ENCODE results near the gene FOXN1. TPM values are rescaled to one million over a fixed set of nuclear protein-coding genes. Genes with fewer than 3 reads are reported as not detected.
A peak's percentile ranks its signal among the peaks of the same experiment; 100 is the strongest.

FOXN1 gene
- total and polyA plus RNA-seq, 10 of the 15 experiments (the other 5 are each of a cell fraction or from before 2014, with no cell fraction given) = not detected

GRCh38 chr17:28547623-28548416, 41.7 kb downstream of the FOXN1 start (continued):
- TF ChIP-seq MAX (IDR thresholded peaks at IDR 0.05; ENCODE audit: low read depth, low read length) = peak; percentile 10; the same call in 1 of the 2 replicates
- no peak for TF ChIP-seq ZBED1 (IDR thresholded peaks at IDR 0.05; ENCODE audit: borderline replicate concordance)

GRCh38 chr17:28548417-28549130, 42.4 kb downstream of the FOXN1 start:
- no peaks in the 10 kb centered on the region for H4K20me1 ChIP-seq (ENCODE audit: control insufficient read depth, insufficient read depth)
- no peaks in the 10 kb centered on the region for H3K9me3 ChIP-seq (replicated peaks; ENCODE audit: control insufficient read depth, insufficient read depth, low read length)
- ATAC-seq = no peak
- TF ChIP-seq NFYA (IDR thresholded peaks at IDR 0.05; ENCODE audit: borderline replicate concordance, low read depth, low read length) (no peak), EZH2 (IDR thresholded peaks at IDR 0.05; ENCODE audit: borderline replicate concordance, control insufficient read depth, low read depth, low read length) (no peak), TCF7 (IDR thresholded peaks at IDR 0.05; ENCODE audit: borderline replicate concordance) (no peak), MXI1 (IDR thresholded peaks at IDR 0.05; ENCODE audit: low read depth, low read length) (peak; percentile 43; the same call in 1 of the 2 replicates)
- BruUV-seq (replicated peaks) = no TSS peak
- WGBS (ENCODE audit: insufficient coverage, insufficient replicate concordance, low lambda C conversion rate, missing lambda C conversion rate) = 65% methylated on average over 6 of the region's 6 CpGs
- ChIA-PET POLR2A (interaction anchor here (0.6 to 9.1 kb wide), 10 partner anchors 9 to 568 kb away, joined by 3 to 148 read pairs (median 8); partner anchors contain the start of genes ALDOC, PIGS and PROCA1), CTCF (interaction anchor here (0.6 to 13.9 kb wide), 16 partner anchors 8 to 369 kb away, joined by 3 to 316 read pairs (median 6); partner anchors contain the start of genes ALDOC, IFT20, PIGS and RSKR), RAD21 (ENCODE audit: unreplicated experiment) (interaction anchor here (0.6 to 8.3 kb wide), 12 partner anchors 9 to 64 kb away, joined by 3 to 102 read pairs (median 6); partner anchors contain the start of genes ALDOC and PIGS), SMC1A (ENCODE audit: uncharacterized antibody, unreplicated experiment) (interaction anchor here (0.9 to 6.1 kb wide), 10 partner anchors 21 to 64 kb away, joined by 3 to 89 read pairs (median 5); partner anchors contain the start of gene PIGS)
- intact Hi-C loops (cut with micrococcal nuclease; ENCODE audit: unreplicated experiment) = loop anchor here (1.0 to 10.0 kb wide), 4 partner anchors 50 to 174 kb away; partner anchors contain the start of genes SARM1, SPAG5 and VTN
- peaks cover 38% of the 10 kb centered on the region for H3K4me1 ChIP-seq (ENCODE audit: control insufficient read depth, insufficient read depth, low read length)
- FAIRE-seq = no peak
- H3K79me2 ChIP-seq (ENCODE audit: control insufficient read depth, insufficient read depth, low read length) = peaks cover 50% of the 10 kb centered on the region
- H3K27ac ChIP-seq (ENCODE audit: control insufficient read depth, insufficient read depth) = peak overlapping the region; percentile 73
- peaks cover 3 to 6% of the 10 kb centered on the region in 2 experiments; a peak in 2 of 4 replicates for H3K36me3 ChIP-seq (ENCODE audit: control insufficient read depth in 2 of 2, insufficient read depth in 2 of 2, low read length in 1 of 2)
- H3K9ac ChIP-seq (ENCODE audit: control insufficient read depth, insufficient read depth, low read length) = peak overlapping the region; percentile 79
- no peak for DNase-seq (ENCODE audit: low read depth, low spot score)
- peak overlapping the region; percentile 98 for H3K4me3 ChIP-seq
- H3K4me2 ChIP-seq (ENCODE audit: control insufficient read depth, insufficient read depth) = peak overlapping the region; percentile 97
- no peak overlapping the region for H2AFZ ChIP-seq (ENCODE audit: control insufficient read depth, low read depth, low read length)
- in situ Hi-C loops (cut with MboI) = loop anchor here (5.0 to 10.0 kb wide), 2 partner anchors 51 to 174 kb away; partner anchors contain the start of genes SARM1 and VTN
- H3K27me3 ChIP-seq (replicated peaks in 1 of 2; ENCODE audit: control insufficient read depth in 2 of 2, insufficient read depth in 2 of 2, low read length in 1 of 2) = no peaks in the 10 kb centered on the region

Data from GM12878 (cell line).